Large intestine (tissue), 3 donors: Measurements from ENCODE around the gene HSPH1. TPM values are rescaled to one million over a fixed set of nuclear protein-coding genes. Genes with fewer than 3 reads are reported as not detected.

ENCODE experiments used
- DNase-seq, 2 donors: peaks; one replicate each; pipeline versions ENCODE4 v3.0.0 to v3.0.0-alpha.2; 2013
- H3K27ac ChIP-seq: one replicate; pipeline ENCODE4 v1.5.1; 2013; ENCODE audit warnings: low read length
- H3K27me3 ChIP-seq: 2 replicates; pipeline ENCODE4 v1.6.1; 2013; ENCODE audit warnings: low read length; ENCODE audit not compliant: control insufficient read depth, insufficient read depth
- H3K36me3 ChIP-seq: 2 replicates; pipeline ENCODE4 v1.6.1; 2013; ENCODE audit warnings: low read length; ENCODE audit not compliant: control insufficient read depth, insufficient read depth
- H3K4me1 ChIP-seq: one replicate; pipeline ENCODE4 v1.6.1; 2013; ENCODE audit warnings: low read length; ENCODE audit not compliant: control insufficient read depth, insufficient read depth
- H3K4me3 ChIP-seq: one replicate; pipeline ENCODE4 v1.5.1; 2013; ENCODE audit warnings: low read length
- H3K9me3 ChIP-seq: one replicate; pipeline ENCODE4 v1.6.1; 2013; ENCODE audit warnings: mild to moderate bottlenecking, low read depth, low read length, moderate library complexity; ENCODE audit not compliant: control insufficient read depth
- WGBS: methylation state at CpG from one replicate; pipeline ENCODE4 v1.1.5; 2013; ENCODE audit warnings: low lambda C conversion rate; ENCODE audit not compliant: insufficient coverage; 5-methylcytosine and 5-hydroxymethylcytosine counted together
- polyA plus RNA-seq: library from polyadenylated mRNA; unstranded; fragments of 120-200 nt; gene quantifications from one replicate; pipeline ENCODE4 v1.2.1, GENCODE V29; 2013

Gene HSPH1
- polyA plus RNA-seq, 1 donor: 65.7 TPM

- Histone ChIP-seq H3K27ac (no peak overlapping the region), H3K9me3 (no peaks in the 10 kb centered on the region), H3K27me3 (peaks cover 15% of the 10 kb centered on the region), H3K36me3 (no peaks in the 10 kb centered on the region), H3K4me1 (no peaks in the 10 kb centered on the region), H3K4me3 (no peak overlapping the region)
- WGBS: no CpG with 5 or more reads among the region's 3 CpGs
- DNase-seq: no peak
Observed at GRCh38 chr13:31089649-31090048, 72.1 kb downstream of the HSPH1 start.

GRCh38 chr13:31088826-31089420, 72.8 kb downstream of the HSPH1 start:
- H3K36me3 ChIP-seq: no peaks in the 10 kb centered on the region
- H3K9me3 ChIP-seq: no peaks in the 10 kb centered on the region
- no peak overlapping the region for H3K4me3 ChIP-seq
- WGBS: no CpG with 5 or more reads among the region's 8 CpGs
- H3K27me3 ChIP-seq: peaks cover 15% of the 10 kb centered on the region
- H3K4me1 ChIP-seq: no peaks in the 10 kb centered on the region
- no peak for DNase-seq
- H3K27ac ChIP-seq: no peak overlapping the region

Other genes with a start within 250 kb of the HSPH1 start
- 0.12 TPM for gene TEX26, start 229.2 kb downstream of the HSPH1 start, polyA plus RNA-seq
- gene B3GLCT, start 38.1 kb upstream of the HSPH1 start, polyA plus RNA-seq: 5.8 TPM